ENCODE data around the gene SEMA3B.
A peak's percentile ranks its signal among the peaks of the same experiment; 100 is the strongest.

The SEMA3B gene

DNA sequence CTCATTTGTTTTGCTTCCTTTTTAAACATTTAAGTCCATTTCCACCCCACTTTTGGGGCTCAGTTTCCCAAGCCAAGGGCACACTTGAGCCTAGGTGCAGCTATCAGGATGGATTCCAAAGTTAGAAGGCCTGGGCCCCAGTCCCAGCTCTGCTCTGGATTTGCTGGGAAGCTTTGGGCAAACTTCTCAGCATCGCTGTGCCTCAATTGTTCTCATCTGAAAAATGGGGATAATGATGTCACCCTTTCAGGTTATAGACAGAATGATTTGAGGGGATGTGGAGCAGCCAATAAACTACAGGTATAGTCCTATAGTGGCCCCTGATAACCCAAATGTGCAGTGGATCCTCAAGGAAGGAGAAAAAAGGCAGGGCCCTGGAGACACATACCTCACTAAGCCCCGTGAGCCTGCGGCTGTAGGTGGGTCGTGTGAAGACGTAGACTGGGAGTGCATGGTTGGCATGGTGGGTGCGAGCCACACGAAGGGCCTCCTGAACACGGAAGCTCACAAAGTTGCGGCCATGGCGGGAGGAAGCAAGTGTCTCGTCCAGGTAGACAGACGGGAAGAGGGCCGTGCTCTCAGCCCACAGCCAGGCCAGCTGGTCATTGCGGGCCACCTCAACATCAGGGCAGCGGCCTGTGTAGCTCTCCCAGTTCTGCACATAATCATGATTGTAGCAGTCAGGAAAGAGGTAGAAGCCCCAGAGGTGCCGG is 50.4 kb downstream of the SEMA3B start:
- no peak for DNase-seq

DNA sequence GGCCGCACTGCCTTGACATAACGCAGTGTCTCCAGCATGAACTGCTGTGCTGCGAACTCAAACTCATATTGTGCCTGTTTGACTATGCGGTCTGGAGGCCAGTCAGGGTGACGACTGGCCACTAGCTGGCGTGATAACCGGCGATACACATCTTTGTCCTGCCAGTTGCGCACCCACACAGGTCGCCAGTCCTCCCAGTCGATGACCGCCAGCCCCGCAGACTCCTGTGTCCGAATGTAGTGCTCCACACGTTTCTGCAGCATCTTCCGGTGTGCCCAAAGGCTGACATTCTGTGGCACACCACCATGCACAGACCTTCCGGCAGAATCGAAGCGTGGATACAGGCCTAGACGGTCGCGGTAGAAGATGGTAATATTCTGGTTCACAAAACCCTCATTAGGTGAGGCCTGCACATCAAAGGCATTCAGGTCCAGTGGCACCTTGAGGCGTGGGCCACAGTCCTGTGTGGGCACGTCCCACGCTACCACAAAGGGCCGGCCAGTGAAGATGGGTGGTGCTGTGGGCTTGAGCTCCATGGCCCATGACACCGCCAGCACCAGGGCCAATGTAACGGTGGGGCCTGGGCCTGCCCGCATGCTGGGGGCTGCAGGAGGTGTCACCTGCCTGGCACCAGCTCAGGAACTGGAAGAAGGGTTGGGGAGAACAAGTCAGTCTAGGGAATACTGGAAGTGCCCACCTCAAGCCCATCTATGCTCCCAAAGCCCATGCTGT is 51.1 kb downstream of the SEMA3B start:
- no peak for DNase-seq

DNA sequence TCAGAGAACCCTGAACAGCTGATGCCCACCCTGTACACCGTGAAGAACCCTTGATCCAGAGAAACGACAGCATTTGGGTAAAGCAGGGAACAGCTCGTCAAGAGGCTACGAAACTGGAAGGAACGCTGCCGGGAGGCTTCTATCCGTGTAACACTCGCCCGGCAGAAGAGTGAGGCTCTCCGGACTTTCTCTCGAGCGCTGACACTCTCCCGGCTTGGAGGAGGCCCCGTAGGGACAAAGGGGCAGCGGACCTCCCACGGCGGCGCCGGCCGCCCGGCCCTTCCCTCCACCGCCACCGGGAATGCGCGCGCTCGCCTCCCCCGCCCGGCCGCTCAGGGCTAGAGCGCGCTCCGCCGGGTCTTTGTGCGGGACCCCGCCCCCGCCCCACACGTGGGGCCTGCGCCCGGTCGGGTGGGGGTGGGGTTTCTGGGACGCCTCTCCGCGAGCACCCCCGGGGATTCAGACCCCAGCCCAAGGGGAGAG is 51.9 kb downstream of the SEMA3B start:
- DNase-seq = peak; percentile 67

DNA sequence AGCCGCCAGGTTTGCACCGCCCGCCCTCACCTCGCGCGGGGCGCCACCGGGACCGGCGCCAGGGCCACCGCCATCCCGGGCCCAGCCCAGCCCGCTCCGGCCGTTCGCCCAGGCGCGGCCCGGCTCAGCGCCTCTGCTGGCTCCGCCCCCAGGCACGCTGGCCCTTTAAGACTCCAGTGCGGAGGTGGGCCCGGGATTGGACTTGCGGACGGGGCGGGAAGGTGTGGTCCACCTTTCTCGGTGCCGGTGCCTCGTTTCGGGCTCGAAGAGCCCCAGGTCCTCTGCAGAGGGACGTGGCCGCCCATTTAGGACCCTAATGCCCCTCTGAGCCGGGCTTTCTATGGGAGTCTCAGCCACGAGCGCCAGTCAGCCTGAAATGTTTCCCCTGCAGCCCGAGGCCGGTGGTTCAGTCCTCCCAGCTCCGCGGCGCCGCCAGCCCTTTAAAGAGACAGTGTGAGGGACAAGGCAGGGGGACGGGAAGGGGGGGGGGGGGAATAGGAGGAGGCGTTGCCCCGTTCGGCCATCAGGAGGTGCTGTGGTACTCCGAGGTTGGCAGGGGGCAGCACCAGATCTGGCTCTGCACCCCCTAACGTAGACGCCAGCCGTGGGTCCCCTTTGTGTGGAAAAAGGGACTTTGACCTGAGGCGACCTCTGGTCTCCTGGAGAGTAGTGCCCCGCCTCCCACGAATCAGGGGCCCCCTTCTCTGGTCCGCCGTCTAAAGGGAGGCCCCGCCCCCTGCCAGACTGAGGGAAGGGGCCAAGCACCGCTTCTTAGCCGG is 52.6 kb downstream of the SEMA3B start:
- peak; percentile 78 for DNase-seq

DNA sequence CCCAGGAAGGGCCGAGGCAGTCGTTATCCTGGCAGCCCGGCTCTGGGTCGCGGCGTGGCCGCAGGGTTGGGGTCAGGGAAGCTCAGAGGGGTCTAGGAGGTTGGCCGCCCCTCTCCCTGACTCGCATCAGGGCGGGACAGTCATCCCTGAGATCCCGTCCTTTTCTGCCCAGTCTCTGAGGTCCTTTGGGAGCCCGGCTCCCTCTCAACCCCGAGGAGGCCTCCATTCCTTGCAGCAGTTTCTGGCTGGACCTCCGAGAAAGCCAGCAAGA is 53.1 kb downstream of the SEMA3B start:
- no peak for DNase-seq

DNA sequence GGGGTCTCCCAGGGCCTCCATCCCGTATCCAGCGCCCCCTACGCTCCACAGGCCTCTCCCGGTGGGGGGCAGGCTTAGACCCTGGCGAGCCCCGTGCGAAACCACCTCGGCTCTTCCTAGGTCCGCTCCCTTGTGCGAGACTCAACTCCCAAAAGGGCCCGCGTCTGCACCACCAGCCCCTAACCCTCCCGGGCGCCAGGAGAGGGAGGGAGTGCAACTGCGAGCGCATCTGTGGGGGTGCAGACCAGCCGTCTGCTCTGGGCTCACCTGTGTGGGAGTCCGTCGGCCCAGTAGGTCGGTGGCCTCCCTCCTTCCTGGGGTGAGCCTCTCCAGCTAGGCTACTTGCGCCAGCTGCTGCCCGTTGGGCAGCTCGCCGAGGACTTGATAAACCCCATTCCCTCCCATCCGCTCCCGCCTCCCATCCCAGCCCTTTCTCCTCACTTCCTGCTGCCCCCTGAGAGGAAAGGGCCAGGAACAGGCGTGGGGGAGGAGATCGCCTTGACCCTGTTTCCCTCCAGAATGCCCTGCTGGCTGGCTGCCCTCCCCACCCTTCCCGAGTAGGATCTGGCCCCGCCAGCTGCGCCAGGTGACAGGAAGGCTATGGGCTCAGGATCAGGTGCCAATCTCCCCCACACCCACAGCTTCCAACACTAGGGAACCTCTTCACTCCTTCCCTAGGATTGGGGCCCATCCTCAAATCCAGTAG is 53.6 kb downstream of the SEMA3B start, which contains the start of gene HYAL2:
TSS of gene HYAL2 (minus strand) at position 360 of the 706 bp plus-strand sequence. CDS start 2,256 bp downstream, outside the sequence.
- DNase-seq = no peak

DNA sequence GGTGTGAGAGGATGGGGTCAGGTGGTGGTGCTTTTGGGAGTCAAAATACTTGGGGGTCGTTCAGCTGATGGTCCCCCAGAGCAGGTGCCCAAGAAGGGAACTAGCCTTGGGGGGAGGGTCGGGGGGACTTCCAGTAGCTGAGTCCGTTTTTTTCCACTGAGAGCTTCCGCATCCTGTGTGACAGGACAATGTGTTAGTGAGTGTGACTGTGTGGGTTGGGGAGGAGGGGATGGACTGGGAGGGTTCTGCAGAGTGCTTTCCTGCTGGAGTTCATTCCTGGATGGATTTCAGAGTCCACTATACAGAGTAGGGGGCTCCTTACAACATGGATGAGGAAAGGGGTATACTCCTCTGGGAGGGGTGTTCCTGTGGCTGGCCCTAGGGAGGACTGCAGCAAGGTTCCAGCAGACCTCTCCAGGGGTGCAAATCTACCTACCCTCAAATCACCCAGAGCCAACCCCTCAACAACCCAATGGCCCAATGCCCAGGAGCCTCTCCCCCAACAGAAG is 54.2 kb downstream of the SEMA3B start:
- no peak for DNase-seq

DNA sequence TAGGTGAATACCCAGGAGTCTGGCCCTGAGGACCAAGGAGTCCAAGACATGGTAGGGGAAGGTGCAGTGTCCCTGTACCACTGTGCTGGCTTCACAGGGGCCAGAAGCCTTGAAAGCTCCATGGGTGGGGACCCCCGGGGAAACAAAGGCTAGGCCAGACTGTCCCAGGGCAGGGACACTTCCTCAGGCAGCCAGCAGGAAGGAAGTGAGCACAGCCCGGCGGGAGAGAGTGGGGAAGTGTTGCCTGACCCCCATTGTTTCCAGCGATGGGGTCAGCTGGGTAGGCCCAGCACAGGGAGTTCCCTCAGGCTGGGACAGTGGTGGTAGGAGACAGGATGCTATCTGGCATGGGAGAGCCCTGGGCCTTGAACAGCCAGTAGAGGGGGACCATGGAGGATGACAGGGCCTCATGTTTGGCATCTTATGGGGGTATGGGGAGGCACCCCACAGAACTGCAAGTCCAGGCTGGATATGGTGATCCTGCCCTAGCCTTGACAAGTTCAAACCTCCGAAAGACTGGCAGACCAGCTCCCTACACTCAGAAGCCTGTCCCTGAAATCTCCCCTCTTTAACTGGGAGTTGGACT is 54.8 kb downstream of the SEMA3B start:
- no peak for DNase-seq

DNA sequence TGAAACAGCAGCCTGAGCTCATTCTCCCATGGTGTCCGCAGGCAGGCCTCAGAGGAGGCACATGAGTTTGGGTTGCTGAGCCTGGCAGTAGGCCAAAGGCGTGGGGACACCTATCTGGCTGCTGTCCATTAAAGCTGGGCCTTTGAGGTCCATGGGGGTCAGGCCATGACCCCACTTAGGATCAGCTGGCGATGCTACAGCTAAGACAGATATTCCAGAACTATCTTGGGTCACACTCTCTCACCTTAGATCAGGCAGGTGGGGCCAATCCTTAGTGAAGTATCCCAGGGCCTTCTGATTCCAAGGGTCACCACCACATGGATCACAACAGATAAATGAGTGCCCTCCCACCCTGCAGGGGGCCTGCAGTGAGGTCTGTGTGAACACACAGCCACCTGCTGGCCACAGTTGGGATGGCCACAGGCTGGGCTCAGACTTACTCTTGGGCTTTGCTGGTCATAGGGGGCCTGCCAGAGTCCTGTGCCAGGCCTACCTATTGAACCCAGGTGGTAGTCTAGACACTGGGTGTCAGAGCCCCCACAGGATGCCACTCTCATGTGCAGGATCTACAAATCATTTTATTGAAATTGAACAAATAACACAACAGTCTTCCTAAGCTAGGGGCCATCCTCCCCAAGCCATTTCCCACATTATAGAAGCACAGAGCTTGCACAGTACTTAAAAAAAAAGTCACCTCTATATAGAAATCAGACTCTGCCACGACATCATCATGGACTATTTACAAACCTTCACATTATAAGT is 55.6 kb downstream of the SEMA3B start:
- DNase-seq = peak; percentile 66

DNA sequence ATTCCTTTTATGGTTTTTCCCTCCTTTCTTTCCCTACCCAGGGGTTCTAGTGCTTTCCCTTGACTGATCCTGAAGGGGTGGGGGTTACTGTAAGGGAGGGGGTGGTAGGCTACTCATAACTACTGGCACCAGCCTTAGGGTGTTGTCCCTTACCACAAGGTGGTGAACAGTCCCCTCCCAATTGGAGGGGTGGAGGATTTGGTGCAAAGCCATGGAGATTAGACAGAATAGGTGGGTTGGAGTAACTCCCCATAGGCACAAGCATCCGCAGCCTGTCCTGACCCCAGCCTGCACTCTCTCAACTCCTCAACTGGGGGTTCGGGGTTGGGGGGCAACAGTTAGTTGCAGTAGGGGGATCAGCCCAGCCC is 56.1 kb downstream of the SEMA3B start:
- no peak for DNase-seq

DNA sequence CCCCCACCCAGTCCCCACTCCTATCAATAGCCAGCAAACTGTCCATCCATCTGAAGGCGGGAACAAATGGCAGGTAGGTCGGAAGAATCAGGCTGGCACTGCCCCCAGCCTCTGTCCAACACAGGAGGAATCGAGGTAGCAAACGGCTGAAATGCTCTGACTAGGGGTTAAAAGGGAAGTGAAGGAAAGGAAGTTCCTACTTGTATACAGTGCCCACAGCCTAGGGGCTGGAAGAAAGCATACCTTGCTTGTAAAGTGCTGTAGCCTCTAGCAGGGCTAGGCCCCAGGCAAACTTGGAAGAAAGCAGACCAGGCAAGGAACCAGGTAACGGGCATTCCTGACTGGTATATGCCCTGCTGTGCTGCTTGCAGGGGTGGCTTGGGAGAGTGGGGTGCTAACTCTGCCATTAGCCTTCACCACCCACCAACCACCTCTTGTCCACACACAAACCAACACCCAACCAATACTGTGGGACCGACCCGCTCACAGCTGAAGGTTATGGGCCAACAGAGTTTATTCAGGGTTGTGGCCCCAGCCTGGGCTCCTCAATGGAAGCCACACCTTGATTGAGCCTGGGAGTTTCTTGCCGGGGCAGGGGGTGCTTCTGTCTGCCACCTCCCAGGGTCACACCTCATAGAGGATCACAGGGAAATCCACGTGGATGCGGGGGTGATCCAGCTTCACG is 56.7 kb downstream of the SEMA3B start:
- no peak for DNase-seq

DNA sequence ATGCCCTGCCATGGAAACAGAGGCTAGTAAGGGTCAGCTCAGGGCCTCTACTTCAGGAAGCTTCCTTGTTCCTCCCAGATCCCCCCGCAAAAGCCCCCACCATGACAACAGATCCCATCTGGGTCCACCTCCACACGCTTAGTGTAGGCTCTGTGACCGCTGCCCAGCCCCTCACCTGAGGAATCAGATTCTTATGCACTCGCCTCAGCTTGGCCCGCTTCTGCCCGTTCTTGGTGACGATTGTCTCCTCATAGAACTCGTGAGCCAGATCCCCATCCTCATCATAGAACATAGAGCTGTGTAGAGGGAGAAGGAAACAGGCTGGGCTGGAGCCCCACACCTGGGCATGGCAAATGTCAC is 57.2 kb downstream of the SEMA3B start:
- DNase-seq = no peak

DNA sequence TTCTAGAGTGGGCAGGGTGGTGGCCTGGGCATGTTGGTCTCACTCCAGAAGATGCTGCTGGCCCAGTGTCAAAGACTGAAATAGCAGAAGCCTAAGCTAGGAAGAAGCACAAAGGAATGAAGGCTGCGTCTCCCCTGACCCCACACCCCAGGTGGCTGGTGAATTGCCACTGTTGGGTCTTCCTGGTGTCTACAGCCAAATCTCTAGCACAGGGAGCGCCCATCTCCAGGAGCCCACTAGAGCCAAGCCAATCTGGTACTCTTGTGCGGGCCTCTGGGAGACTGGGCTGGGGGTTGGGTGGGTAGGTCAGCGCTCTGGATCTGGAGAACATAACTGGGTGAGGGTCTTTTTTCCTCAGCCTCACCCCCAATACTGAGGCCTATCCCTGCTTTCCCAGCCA is 58.2 kb downstream of the SEMA3B start:
- DNase-seq = no peak
